Stimulated activated CD4-positive, alpha-beta T cell treated with anti-CD3 and anti-CD28 coated beads, Interleukin-1b, Interleukin-23, amount 100 ng/mL, for 4 hours (primary cell): ENCODE data around the gene ROBO1.

Experiments
- DNase-seq, 2 donors: peaks; one replicate each; pipeline ENCODE4 v3.0.0-alpha.2; 2020; ENCODE audit warnings: low read depth in 2 of 2

ROBO1 gene

DNA sequence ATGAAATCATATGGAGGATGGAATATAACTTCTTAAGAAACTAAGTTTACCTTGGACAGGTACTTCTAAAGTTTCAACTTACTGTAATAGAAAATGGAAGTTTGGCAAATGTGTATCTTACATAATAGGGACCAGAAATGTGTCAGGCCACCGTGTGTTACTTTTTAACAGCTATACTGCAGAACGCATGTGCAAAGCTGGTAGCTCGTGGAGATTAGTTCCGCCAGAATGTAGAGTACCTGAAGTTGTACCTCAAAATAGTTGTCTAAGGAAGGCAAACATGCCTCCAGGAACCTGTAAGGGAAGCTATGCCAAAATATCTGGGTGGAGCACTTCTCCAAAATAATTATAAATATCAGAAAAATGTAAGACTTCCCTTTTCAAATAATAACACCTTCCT lies 920.6 kb downstream of the ROBO1 start:
- no peak for DNase-seq

- no peak for DNase-seq
These were observed 921.1 kb downstream of the ROBO1 start for GRCh38 chr3:78846718-78847117.

DNA sequence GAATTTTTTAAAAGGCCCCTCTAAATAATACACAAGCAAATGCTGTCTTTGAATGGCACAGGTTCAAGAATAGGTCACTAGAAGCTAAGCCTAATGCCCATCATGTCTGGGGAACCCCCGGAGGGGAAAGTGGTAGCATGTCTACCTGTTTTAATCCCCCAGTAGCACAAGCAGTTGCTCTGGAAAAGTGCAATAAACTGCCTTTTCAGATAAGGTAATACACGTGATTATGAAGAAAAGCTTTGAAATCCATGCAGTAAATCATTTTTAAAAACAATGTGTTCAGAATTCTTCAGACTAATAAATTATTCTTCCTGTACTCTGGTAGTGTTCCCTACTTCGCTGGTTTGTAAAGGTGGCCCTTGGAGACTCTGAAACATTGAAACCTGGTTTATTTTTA lies 922.2 kb downstream of the ROBO1 start:
- DNase-seq = no peak

- DNase-seq = no peak
These were observed 923.5 kb downstream of the ROBO1 start for GRCh38 chr3:78844307-78844706.

- DNase-seq = no peak
These were observed 928.1 kb downstream of the ROBO1 start for GRCh38 chr3:78839693-78840092.

DNA sequence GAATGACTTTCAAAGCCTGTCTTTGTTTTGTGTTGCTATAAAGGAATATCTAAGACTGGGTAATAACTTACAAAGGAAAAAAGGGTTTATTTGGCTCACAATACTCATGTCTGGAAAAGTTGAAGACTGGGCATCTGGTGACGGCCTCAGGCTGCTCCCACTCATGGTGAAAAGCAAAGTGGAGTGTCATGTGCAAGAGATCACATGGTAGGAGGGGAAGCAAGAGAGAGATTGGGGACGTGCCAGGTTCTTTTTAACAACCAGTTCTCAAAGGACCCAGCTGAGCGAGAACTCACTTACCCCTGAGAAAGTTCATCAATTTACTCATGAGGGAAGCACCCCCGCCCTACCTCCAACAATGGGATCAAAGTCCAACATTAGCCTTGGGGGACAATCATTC lies 929.4 kb downstream of the ROBO1 start:
- DNase-seq = no peak

GRCh38 chr3:78834910-78835309 lies 932.9 kb downstream of the ROBO1 start:
- no peak for DNase-seq

- no peak for DNase-seq
These were observed 935.0 kb downstream of the ROBO1 start for GRCh38 chr3:78832785-78833204.

- DNase-seq = no peak
These were observed 936.3 kb downstream of the ROBO1 start for GRCh38 chr3:78831446-78831972.

GRCh38 chr3:78830470-78830869 lies 937.3 kb downstream of the ROBO1 start:
- DNase-seq = no peak

GRCh38 chr3:78827618-78828017 lies 940.2 kb downstream of the ROBO1 start:
- no peak for DNase-seq

DNA sequence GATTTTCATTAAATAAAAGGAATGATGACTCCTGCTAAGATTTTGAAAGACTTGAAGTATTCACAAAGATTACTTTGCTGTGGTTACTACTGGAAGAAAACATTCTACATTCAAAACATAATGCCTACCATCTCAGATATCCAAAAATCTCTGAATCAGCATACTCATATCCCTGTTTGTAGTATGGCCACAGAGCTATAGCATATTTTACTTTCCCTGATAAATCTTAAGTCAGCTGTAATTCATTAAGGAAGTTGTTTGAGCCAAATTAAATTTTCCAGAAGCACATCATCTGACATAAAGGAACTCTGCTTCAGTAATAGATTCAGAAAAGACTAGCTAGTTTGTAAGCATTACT lies 942.0 kb downstream of the ROBO1 start:
- DNase-seq = no peak

DNA sequence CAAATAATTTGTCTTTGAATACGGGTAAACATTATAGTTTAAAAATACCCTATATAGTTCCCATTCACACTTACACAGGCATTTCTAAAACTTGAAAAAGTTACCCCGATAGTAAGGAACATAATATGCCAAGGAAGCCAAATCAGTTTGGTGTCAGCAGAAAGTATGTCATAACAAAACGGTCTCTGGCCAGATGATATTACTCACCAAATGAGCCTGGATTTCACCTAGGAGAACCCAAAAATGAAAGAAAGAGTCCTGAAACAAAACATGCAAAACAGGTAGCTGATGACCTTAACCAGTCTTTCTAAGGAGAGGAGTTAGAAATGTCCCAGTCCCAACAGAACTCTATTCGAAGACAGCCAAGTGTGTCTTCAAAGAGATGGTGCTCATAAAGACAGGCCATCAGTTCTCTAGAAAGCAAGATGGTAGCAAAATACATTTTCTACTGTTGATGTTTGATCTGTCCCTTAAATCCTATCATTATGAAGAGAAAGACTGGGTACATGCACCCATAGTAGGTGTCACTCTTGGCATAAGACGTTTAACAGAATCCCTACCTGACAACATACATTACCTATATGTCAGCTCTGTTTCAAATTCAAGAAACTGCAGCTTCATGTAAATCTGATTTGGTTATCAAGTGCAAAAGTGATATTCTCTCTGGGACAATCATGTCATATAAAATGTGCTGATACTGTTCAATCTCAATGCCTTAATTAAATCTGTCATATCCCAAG lies 942.5 kb downstream of the ROBO1 start:
- no peak for DNase-seq

GRCh38 chr3:78823859-78824258 lies 943.9 kb downstream of the ROBO1 start:
- no peak for DNase-seq

GRCh38 chr3:78823434-78823833 lies 944.4 kb downstream of the ROBO1 start:
- no peak for DNase-seq

DNA sequence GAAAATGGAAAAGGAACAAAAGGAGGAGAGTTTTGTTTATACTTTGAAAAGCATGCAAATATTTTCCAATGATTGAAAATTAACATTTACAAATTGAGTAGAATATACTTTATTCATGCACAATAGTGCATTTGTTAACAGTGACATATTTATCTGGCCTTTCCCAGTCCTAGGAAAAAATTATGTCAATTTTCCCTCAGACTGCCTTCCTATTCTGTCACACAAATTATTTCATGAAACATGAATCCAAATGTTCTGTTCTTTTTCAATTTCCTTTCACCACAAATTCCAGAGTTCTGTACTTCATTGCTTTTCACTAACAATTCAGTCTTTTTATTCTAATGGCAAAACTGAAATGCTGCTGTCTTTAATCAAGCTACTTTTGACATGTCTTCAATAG lies 945.1 kb downstream of the ROBO1 start:
- DNase-seq = no peak

DNA sequence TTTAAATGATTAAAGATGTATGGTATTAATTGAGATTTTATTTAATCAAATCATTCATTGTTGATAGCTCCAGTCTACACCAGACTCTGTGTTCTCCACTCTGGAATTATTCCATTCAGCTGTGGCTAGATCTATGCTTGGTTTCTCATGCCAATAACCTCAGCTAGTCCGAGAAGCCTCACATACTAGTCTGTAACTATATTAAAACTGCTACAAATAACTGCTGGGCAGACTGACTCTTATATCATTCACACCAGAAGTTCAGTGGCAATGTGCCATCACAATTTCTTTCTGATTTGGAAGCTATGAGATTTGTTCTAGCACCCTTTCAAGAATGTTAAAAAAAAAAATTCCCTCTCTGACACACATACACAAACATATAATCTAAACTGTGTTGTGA lies 947.3 kb downstream of the ROBO1 start:
- no peak for DNase-seq

- no peak for DNase-seq
These were observed 949.4 kb downstream of the ROBO1 start for GRCh38 chr3:78818161-78818985.

DNA sequence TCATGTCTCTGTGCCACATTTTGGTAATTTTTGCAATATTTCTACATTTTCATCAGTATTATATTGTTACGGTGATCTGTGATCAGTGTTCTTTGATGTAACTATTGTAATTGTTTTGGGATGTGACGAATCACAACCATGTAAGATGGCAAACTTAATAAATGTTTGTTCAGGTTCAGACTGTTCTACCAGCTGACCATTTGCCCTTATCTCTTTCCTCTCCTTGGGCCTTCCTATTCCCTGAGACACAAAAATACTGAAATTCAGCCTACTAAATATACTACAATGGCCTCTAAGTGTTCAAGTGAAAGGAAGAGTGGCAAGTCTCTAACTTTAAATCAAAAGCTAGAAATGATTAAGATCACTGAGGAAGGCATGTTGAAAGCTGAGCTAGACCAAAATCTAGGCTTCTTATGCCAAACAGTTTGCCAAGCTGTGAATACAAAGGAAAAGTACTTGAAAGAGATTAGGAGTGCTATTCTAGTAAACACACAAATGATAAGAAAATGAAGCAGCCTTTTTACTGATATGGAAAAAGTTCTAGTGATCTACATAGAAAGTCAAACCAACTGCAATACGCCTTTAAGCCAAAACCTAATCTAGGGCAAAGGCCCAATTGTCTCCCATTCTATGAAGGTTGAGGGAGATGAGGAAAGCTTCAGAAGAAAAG lies 952.8 kb downstream of the ROBO1 start:
- no peak for DNase-seq

DNA sequence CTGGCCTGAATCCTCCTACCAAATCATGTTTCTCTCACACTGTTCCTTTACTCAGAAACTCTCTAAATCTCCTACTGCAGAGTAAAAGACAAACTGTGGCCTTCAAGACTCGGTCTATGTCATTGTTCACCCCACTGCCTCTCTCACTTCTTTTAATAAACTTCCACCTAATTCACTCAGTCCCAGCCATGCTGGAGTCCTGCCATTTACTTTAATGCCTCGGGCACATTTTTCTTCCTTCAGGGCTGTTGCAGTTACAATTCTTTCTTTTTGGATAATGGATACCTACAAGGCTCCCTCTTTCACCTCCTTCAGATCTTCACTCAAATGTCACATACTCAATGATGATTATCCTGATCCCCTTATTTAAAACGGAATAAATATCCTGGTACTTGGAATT lies 955.6 kb downstream of the ROBO1 start:
- no peak for DNase-seq

DNA sequence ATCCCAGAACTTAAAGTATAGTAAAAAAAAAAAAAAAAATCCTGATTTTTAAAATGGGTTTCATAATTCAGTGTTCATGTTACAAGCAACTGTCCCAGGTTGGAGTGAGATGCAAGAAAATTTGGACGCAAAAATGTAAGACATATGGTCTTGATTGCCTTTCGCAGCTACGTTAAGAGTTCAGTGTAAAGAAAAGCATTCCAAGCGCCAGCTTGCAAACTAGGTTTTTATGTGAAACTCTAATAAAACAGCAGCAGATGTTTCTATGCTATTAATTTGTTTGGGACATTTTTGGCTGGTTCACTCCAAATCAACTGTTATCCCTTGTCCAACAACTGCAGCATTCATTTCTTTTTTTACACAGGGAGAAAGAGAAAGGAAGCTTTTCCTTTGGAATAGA lies 957.8 kb downstream of the ROBO1 start:
- no peak for DNase-seq

- no peak for DNase-seq
These were observed 963.4 kb downstream of the ROBO1 start for GRCh38 chr3:78804251-78805037.
